GM12875 (cell line): ENCODE measurements around the gene TCTN3.
"Not testable (repeated sequence)": the region's sequence is repeated elsewhere in the genome, so short reads cannot be mapped to it uniquely, and the experiment has no call there.

ENCODE experiments used
- H3K4me3 ChIP-seq: one replicate; pipeline ENCODE4 v1.5.1; 2011; ENCODE audit warnings: low read depth, low read length, control low read depth
- TF ChIP-seq, protein P1 (sequence below): IDR thresholded peaks from 2 replicates; pipeline ENCODE4 v1.5.1; 2011; ENCODE audit warnings: low read depth, mild to moderate bottlenecking, control low read depth, inconsistent platforms, low read length, moderate library complexity, borderline replicate concordance; ENCODE audit not compliant: insufficient read depth

Gene TCTN3, protein sequence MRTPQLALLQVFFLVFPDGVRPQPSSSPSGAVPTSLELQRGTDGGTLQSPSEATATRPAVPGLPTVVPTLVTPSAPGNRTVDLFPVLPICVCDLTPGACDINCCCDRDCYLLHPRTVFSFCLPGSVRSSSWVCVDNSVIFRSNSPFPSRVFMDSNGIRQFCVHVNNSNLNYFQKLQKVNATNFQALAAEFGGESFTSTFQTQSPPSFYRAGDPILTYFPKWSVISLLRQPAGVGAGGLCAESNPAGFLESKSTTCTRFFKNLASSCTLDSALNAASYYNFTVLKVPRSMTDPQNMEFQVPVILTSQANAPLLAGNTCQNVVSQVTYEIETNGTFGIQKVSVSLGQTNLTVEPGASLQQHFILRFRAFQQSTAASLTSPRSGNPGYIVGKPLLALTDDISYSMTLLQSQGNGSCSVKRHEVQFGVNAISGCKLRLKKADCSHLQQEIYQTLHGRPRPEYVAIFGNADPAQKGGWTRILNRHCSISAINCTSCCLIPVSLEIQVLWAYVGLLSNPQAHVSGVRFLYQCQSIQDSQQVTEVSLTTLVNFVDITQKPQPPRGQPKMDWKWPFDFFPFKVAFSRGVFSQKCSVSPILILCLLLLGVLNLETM

DNA sequence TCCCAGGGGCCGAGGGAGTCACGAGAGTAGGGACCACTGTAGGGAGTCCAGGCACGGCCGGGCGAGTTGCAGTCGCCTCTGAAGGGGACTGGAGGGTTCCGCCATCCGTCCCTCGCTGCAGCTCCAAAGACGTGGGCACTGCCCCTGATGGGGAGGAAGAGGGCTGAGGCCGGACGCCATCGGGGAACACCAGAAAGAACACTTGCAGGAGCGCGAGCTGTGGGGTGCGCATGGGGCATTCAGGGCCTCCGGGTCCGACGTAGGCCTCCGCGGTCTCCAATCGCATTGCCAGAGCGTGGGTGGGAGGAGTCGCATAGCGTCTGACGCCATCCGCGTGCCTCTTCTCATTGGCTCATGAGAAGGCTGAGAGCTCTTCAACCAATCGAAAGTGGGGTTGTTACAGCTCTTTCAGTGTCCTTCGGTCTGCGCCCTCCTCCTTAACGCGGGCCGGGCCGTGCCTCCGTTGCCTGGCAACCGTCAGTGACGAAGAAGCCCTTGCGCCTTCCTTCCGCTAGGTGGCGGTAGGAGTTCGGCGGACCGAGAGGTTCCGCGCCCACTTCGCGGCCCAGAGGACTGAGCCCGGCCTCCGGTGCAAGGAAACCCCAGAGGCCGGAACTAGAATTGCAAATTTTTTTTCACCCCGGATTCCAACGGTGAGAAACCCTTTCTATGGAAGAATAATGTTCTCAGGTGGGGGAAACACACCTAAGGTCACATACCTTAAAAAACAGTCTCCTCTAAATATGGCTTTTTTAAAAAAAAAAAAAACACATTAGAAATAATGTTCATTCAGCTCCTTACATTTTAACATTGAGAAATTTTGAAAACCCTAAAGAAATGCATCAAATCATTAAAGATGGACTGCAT is at the start of gene TCTN3:
TCTN3 (minus strand) TSS at position 260 of the 867 bp plus-strand sequence; CDS start at position 232, 28 bp downstream.
- TF ChIP-seq, protein P1, sequence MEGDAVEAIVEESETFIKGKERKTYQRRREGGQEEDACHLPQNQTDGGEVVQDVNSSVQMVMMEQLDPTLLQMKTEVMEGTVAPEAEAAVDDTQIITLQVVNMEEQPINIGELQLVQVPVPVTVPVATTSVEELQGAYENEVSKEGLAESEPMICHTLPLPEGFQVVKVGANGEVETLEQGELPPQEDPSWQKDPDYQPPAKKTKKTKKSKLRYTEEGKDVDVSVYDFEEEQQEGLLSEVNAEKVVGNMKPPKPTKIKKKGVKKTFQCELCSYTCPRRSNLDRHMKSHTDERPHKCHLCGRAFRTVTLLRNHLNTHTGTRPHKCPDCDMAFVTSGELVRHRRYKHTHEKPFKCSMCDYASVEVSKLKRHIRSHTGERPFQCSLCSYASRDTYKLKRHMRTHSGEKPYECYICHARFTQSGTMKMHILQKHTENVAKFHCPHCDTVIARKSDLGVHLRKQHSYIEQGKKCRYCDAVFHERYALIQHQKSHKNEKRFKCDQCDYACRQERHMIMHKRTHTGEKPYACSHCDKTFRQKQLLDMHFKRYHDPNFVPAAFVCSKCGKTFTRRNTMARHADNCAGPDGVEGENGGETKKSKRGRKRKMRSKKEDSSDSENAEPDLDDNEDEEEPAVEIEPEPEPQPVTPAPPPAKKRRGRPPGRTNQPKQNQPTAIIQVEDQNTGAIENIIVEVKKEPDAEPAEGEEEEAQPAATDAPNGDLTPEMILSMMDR, result peak; percentile 94
- peak within 1 kb of the TSS; percentile 83 for H3K4me3 ChIP-seq

DNA sequence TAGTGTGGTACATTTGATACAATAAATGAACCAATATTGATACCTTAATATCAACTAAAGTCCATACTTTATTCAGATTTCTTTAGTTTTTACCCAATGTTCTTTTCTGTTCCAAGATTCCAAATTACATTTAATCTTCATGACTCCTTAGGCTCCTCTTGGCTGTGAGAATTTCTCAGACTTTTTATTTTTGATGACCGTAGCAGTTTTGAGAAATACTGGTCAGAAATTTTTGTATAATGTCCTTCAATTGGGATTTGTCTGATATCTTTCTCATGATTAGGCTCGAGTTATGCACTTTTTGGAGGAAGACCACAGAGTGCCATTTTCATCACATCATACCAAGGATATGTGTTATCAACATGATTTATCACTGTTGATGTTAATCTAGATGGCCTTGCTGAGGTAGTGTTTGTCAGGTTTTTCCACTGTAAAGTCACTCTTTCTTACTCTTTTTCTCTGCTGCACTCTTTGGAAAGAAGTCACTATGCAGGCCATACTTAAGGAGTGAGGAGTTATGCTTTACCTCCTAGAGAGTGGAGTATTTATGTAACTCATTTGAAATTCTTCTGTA is 49.3 kb upstream of the TCTN3 start:
- H3K4me3 ChIP-seq, result peak overlapping the region; percentile 12
- TF ChIP-seq, protein P1, result no peak

DNA sequence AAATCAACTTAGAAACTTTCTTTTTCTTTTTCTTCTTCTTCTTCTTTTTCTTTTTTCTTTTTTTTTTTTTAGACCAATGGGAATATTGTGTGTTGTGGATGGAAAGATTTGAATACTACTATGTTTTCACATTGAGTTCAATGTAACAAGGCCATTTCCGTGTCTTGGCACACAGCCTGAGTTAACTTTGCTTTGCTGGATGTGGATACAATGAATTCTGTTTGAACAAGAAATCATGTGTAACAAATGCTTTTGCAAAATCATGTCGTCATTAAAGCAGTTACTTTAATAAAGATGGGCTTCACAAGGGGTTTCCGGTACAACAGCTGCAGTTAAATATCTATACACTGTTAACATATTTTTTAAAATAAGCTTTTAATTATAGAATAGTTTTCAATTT is 48.8 kb upstream of the TCTN3 start:
- H3K4me3 ChIP-seq, result peak overlapping the region; percentile 36
- TF ChIP-seq, protein P1, result no peak

DNA sequence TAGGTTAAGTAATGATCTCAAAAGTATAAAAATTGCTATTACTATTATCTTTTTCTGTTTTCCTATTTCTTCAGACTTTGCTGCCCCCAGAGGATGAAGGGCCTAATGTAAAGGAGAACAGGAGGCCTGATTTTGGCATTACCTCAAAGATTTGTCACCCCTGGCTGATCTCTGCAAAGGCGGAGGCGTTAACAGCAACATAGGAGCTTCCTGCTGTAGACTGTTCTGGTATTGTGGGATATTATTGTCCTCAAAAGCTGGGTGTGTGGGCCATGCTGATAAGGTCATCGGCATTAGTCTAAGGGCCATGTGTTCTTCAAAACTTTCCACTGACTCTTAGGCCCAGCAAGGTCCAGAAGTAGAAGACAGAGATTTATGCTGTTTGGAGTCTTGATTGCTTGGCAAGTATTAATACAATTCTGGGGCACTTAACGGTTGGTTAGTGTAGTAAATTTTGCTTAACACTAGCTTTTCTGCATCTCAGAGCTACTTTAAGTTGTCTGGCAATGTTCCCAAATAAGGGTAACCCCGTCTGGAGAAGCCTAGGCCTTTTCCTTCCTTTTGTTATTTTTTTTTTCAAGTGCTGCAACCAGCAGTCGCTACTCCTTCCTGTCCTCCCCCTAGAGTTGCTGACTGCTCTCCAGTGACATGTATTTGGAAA is 48.2 kb upstream of the TCTN3 start:
- TF ChIP-seq, protein P1, result 0 out of 2 replicates have a peak, but pooled peaks have one; percentile 31
- H3K4me3 ChIP-seq, result peak overlapping the region; percentile 36

DNA sequence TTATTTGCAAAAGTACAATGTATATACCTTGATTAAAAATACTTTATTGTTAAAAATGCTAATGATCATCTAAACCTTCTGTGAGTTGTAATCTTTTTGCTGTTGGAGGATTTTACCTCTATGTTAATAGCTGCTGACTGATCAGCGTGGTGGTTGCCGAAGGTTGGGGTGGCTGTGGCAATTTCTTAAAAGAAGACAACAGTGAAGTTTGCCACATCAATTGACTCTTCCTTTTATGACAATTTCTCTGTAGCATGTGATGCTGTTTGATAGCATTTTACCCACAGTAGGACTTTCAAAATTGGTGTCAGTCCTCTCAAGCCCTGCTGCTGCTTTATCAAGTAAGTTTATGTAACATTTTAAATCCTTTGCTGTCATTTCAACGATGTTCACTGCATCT is 45.3 kb upstream of the TCTN3 start:
- no peak overlapping the region for H3K4me3 ChIP-seq
- TF ChIP-seq, protein P1, result no peak

DNA sequence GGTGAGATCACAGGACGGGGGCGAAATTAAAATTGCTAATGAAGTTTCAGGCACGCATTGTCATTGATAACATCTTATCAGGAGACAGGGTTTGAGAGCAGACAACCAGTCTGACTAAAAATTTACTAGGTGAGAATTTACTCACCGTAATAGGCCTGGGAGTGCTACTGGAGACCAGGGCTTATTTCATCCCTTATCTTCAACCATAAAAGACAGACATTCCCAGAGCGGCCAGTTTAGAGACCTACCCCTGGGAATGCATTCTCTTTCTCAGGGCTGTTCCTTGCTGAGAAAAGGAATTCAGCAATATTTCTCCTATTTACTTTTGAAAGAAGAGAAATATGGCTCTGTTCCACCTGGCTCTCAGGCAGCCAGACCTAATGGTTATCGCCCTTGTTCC is 39.2 kb upstream of the TCTN3 start:
- not testable (repeated sequence) for H3K4me3 ChIP-seq
